Prostate gland (tissue), 2 donors: ENCODE measurements around the gene RPL15. TPM values are rescaled to one million over a fixed set of nuclear protein-coding genes. Genes with fewer than 3 reads are reported as not detected.
"Not testable (repeated sequence)": the region's sequence is repeated elsewhere in the genome, so short reads cannot be mapped to it uniquely, and the experiment has no call there.

Experiments
- DNase-seq: peaks from one replicate; pipeline ENCODE4 v3.0.0-alpha.2; 2019; ENCODE audit warnings: low spot score
- H3K27ac ChIP-seq, 2 donors: fragments of 200-600 bp; sonication (generic); 2 replicates each; pipeline ENCODE4 v1.5.1; 2017 to 2019
- H3K27me3 ChIP-seq: fragments of 200-600 bp; sonication (generic); replicated peaks from 2 replicates; pipeline ENCODE4 v1.5.1; 2019; ENCODE audit not compliant: insufficient read depth
- H3K36me3 ChIP-seq, 2 donors: fragments of 200-600 bp; sonication (generic); 1 replicate in 1 of 2; 2 replicates in 1 of 2; pipeline versions ENCODE4 v1.5.1 to v1.8.1; 2017 to 2019
- H3K4me1 ChIP-seq: fragments of 200-600 bp; sonication (generic); replicated peaks from 2 replicates; pipeline ENCODE4 v1.5.1; 2019
- H3K4me3 ChIP-seq, 2 donors: fragments of 200-600 bp; sonication (generic); 2 replicates each; pipeline ENCODE4 v1.5.1; 2017 to 2019
- H3K9me3 ChIP-seq: fragments of 200-600 bp; sonication (generic); 2 replicates; pipeline ENCODE4 v1.5.1; 2017
- POLR2A ChIP-seq: fragments of 450-650 bp; IDR thresholded peaks from one replicate; pipeline ENCODE4 v1.6.1; 2016; ENCODE audit warnings: antibody characterized with exemption, mild to moderate bottlenecking
- POLR2AphosphoS5 ChIP-seq: sonication (generic); formaldehyde crosslinking; IDR thresholded peaks from one replicate; pipeline ENCODE4 v1.6.1; 2017; ENCODE audit warnings: antibody characterized with exemption
- WGBS: methylation state at CpG from one replicate; pipeline ENCODE4 v1.1.5; 2018; 5-methylcytosine and 5-hydroxymethylcytosine counted together
- intact Hi-C: fragments of 100-400 bp; cut with DNase I; formaldehyde crosslinking; loops from one replicate; pipeline ENCODE4 v1.14.2; 2022
- total RNA-seq, 2 donors: library from RNA; depleted of rRNA; stranded (reverse); fragments of >200 nt; gene quantifications; one replicate each; pipeline ENCODE4 v1.1.0, GENCODE V29; 2016
- TF ChIP-seq, protein P1 (sequence below), 4 experiments: fragments of 200-600 bp in 2 of 4; fragments of 450-650 bp in 2 of 4; sonication (generic) in 2 of 4; IDR thresholded peaks; 1 replicate in 3 of 4; 2 replicates in 1 of 4; pipeline ENCODE4 v1.5.1; 2016 to 2019; ENCODE audit warnings: antibody characterized with exemption in 4 of 4, mild to moderate bottlenecking in 2 of 4, moderate library complexity in 2 of 4

The RPL15 gene
- total RNA-seq, 2 donors from 2014 or later = 2,124 to 2,276 TPM

DNA sequence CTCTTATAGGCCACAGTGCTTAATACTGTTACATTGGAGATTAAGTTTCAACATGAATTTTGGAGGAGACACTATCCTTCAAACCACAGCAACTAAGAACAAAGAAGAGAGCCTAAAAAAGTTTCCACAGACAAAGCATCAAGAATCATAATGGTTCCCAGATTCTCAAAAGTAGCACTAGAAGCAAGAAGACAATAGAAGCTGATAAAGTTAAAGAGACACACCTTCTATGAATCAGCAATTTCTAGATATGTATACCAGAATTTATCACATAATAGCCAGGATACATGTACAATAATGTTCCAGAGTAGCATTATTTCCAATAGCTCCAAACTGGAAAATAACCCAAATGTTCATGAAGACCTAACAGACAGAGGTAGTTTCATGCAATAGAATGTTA is 12.4 kb upstream of the RPL15 start:
- TF ChIP-seq POLR2AphosphoS5 (no peak), POLR2A (no peak)
- TF ChIP-seq, protein P1, sequence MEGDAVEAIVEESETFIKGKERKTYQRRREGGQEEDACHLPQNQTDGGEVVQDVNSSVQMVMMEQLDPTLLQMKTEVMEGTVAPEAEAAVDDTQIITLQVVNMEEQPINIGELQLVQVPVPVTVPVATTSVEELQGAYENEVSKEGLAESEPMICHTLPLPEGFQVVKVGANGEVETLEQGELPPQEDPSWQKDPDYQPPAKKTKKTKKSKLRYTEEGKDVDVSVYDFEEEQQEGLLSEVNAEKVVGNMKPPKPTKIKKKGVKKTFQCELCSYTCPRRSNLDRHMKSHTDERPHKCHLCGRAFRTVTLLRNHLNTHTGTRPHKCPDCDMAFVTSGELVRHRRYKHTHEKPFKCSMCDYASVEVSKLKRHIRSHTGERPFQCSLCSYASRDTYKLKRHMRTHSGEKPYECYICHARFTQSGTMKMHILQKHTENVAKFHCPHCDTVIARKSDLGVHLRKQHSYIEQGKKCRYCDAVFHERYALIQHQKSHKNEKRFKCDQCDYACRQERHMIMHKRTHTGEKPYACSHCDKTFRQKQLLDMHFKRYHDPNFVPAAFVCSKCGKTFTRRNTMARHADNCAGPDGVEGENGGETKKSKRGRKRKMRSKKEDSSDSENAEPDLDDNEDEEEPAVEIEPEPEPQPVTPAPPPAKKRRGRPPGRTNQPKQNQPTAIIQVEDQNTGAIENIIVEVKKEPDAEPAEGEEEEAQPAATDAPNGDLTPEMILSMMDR (IDR thresholded peaks at IDR 0.05) = no peak
- Histone ChIP-seq H3K9me3 (no peaks in the 10 kb centered on the region), H3K27me3 (no peaks in the 10 kb centered on the region), H3K36me3 (no peaks in the 10 kb centered on the region), H3K4me3 (no peak overlapping the region), H3K4me1 (no peaks in the 10 kb centered on the region), H3K27ac (no peak overlapping the region)
- intact Hi-C loops = no loop called here
- DNase-seq = no peak

DNA sequence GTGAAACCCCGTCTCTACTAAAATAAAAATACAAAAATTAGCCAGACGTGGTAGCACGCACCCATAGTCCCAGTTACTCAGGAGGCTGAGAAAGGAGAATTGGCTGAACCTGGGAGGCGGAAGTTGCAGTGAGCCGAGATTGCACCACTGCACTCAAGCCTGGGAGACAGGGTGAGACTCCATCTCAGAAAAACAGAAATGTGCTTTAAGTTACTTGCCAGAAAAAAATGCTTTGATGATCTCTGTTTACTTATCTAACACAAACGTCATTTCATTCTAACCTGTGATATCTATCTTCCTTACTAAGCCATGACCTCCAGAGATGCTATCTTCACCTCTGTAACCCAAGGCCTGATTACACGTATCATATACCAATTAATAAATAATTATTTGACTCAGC is 7.6 kb upstream of the RPL15 start:
- intact Hi-C loops = no loop called here
- TF ChIP-seq, protein P1 (IDR thresholded peaks at IDR 0.05) = no peak
- no peak for TF ChIP-seq POLR2AphosphoS5
- WGBS = 87% methylated on average over 7 of the region's 7 CpGs

DNA sequence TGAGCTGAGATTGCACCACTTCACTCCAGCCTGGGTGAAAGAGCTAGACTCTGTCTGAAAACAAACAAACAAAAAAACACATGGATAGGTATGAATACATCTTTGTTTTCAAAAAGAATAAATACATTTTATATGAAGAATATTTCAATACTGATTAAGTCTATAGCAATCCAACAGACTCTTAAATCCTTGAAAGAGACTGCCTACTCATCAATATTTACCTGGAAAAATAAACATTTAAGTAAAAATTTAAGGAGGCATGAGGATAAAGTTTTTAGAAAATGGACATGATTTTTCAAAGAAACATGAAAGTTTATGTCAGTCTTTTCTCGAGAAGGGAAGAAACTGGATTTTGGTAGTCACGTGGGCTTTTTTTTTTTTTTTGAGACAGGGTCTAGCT is 5.5 kb upstream of the RPL15 start:
- TF ChIP-seq POLR2AphosphoS5 = no peak
- TF ChIP-seq, protein P1 (IDR thresholded peaks at IDR 0.05) = no peak
- no peak for TF ChIP-seq POLR2A
- H3K4me3 ChIP-seq = no peak overlapping the region
- no peak overlapping the region for H3K27ac ChIP-seq
- no peaks in the 10 kb centered on the region for H3K27me3 ChIP-seq
- intact Hi-C loops = no loop called here
- no peaks in the 10 kb centered on the region for H3K9me3 ChIP-seq
- no peaks in the 10 kb centered on the region for H3K36me3 ChIP-seq
- DNase-seq = no peak
- WGBS = 89% methylated on average over 2 of the region's 2 CpGs
- peaks cover 3% of the 10 kb centered on the region for H3K4me1 ChIP-seq

More for the DNA sequence above, 7.6 kb upstream of the RPL15 start:
- H3K36me3 ChIP-seq = no peaks in the 10 kb centered on the region
- no peaks in the 10 kb centered on the region for H3K27me3 ChIP-seq
- peaks cover 3% of the 10 kb centered on the region for H3K4me1 ChIP-seq
- no peaks in the 10 kb centered on the region for H3K9me3 ChIP-seq
- no peak overlapping the region for H3K4me3 ChIP-seq
- DNase-seq = no peak
- H3K27ac ChIP-seq = no peak overlapping the region

DNA sequence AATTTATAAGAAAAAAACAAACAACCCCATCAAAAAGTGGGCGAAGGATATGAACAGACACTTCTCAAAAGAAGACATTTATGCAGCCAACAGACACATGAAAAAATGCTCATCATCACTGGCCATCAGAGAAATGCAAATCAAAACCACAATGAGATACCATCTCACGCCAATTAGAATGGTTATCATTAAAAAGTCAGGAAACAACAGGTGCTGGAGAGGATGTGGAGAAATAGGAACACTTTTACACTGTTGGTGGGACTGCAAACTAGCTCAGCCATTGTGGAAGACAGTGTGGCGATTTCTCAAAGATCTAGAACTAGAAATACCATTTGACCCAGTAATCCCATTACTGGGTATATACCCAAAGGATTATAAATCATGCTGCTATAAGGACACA is 4.6 kb upstream of the RPL15 start:
- H3K27ac ChIP-seq, H3K4me1 ChIP-seq, H3K4me3 ChIP-seq, H3K27me3 ChIP-seq, DNase-seq, H3K36me3 ChIP-seq, H3K9me3 ChIP-seq, intact Hi-C loops: not testable (repeated sequence)
- 96% methylated on average over 3 of the region's 3 CpGs for WGBS

DNA sequence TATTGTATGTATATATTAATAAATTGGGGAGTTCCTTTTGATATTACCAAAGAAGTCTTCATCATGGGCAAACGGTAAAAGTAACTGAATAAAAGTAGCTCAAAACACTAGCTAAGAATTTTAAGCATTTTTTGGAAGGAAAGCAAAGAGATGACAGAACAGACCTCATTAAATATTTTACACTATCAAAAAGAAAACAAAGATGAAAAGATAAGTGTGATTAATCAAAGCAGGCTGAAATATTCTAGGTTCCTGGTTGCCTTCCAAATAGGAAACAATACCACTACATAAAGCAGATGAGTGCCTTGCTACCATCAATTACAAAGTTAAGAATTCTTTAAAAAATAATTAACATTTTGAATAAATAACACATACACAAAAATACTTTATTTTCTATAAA is 3.8 kb upstream of the RPL15 start:
- TF ChIP-seq, protein P1 (IDR thresholded peaks at IDR 0.05) = no peak
- TF ChIP-seq POLR2AphosphoS5 (no peak), POLR2A (no peak)
- no peaks in the 10 kb centered on the region for H3K27me3 ChIP-seq
- H3K4me1 ChIP-seq = peaks cover 3% of the 10 kb centered on the region
- H3K4me3 ChIP-seq = no peak overlapping the region
- no peaks in the 10 kb centered on the region for H3K36me3 ChIP-seq
- H3K9me3 ChIP-seq = no peaks in the 10 kb centered on the region
- no peak for DNase-seq
- H3K27ac ChIP-seq = no peak overlapping the region
- intact Hi-C loops = no loop called here
- 48% methylated on average over 1 of the region's 1 CpG for WGBS
